Kasumi-1 (cell line): ENCODE results near the gene STT3B.
A peak's percentile ranks its signal among the peaks of the same experiment; 100 is the strongest.
"Not testable (repeated sequence)": the region's sequence is repeated elsewhere in the genome, so short reads cannot be mapped to it uniquely, and the experiment has no call there.

Experiments used
- DNase-seq, 2 experiments: peaks; one replicate each; lab custom pipeline; 2025; lab: John Stamatoyannopoulos, UW

Gene STT3B

DNA sequence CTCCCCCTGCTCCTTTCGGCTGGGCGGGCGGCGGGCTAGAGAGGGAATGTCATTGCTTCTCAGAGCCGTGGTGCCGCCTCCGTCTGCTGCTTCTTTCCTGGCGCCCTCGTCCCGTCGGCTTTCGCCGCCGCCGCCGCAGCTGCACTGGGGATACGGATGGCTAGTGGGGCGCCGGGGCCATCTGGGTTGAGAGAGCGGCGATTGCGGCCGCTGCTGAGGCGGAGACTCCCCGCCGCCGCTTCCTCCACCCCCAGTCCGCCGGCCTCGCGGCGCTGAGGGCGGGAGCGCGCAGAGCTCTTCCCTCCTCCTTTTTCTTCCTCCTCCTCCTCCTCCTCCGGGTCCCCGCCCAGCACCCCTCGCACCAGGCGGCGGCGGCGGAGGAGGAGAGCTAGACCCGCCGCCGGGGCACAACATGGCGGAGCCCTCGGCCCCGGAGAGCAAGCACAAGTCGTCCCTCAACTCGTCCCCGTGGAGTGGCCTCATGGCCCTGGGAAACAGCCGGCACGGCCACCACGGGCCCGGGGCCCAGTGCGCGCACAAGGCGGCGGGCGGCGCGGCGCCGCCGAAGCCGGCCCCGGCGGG, at the start of gene STT3B:
Gene STT3B, plus strand, starts transcription at position 339 of the 582 bp plus-strand sequence. Its CDS starts 74 bp downstream, at position 413.
- DNase-seq = peak; percentile 81 to 92

DNA sequence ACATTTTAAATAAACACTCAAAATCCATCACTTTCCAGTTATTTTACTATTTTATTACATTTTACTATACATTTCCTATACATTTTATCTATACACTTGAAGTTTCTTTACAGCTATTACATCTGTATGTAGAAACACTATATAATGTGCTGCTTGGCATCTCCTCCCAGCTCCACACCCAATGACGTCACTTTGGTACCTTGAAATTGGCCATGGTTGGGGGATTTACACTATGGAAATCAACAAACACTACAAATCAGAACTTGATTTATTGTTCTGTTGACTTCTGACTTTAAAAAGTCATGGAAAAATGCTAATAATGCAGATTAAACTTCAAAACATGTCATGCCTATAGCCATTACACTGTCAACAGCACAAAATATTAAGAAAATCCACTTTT, 48.9 kb upstream of the STT3B start:
- no peak for DNase-seq

GRCh38 chr3:31485196-31485595, 47.5 kb upstream of the STT3B start:
- peak; percentile 23 to 51 for DNase-seq

DNA sequence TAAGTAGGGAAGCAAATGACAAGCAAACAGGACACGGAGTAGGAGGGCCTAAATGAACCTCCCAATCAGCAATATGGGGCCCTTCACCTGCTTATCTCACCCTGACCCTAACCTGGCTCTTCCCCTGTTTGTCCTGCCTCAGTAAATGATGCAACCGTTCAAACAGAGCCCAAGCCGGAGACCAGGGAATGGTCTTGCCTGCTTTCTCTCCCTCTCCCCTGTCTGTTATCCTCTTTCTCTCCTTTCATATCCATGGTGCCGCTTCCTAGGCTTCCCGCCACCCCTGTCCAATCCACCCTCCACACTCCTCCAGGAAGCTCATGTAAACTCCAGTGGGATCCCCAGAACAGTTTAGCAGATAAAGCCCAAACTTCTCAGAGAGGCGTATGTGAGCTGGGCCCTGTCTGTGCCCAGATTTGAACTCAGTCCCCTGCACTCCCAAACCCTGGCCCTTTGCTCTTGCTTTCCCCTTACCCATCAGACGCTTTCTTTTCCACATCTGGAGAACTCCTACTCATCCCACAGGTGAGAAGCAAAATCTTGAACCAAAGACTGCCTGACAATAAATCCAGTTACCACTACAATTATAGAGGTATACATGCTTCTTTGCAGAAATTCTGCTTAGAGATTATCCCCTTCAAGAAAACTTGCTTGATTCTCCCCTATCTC, 45.7 kb upstream of the STT3B start:
- DNase-seq = no peak

DNA sequence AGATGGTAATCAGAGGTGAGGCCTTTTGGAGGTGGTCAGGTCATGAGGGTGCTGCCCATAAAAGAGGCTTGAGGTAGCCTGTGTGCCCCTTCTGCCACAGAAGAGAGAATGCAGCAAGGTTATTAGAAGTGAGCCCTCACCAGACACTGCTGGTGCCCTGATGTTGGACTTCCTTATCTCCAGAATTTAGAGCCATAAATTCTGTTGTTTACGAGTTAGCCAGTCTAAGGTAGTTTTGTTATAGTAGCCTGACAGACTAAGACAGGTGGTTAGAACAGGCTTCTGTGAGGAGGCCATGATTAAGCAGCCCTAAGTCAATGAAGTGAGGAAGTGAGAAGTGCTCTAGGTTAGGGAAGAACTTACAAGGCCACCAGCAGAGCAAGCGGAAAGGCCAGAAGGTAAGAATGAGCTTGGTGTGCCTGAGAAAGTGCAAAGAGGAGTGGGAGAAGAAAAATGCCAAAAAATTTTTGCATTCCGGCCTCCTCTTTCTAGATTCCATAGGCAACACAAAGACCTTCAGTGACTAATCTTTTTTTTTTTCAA, 44.2 kb upstream of the STT3B start:
- DNase-seq = no peak

DNA sequence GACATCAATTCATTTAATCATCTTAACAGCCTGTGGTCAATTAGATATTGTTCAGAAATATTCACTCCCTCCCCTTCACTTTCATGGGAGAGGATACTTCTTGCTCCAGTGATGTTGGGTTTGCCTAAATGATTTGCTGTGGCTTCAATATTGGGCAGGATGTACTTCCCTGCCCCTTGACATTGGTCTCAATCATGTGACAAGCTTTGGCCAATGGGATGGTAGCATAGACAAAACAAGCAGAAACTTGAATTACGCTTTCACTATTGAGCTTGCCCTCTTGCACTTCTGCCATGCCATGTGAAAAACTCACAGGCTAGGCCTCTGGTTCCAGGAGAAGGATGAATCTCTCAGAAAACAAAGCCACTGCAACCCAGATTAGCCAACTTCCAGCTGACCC, 42.2 kb upstream of the STT3B start:
- DNase-seq = no peak

GRCh38 chr3:31491660-31492059, 41.1 kb upstream of the STT3B start:
- no peak for DNase-seq

GRCh38 chr3:31493149-31493548, 39.6 kb upstream of the STT3B start:
- no peak for DNase-seq

DNA sequence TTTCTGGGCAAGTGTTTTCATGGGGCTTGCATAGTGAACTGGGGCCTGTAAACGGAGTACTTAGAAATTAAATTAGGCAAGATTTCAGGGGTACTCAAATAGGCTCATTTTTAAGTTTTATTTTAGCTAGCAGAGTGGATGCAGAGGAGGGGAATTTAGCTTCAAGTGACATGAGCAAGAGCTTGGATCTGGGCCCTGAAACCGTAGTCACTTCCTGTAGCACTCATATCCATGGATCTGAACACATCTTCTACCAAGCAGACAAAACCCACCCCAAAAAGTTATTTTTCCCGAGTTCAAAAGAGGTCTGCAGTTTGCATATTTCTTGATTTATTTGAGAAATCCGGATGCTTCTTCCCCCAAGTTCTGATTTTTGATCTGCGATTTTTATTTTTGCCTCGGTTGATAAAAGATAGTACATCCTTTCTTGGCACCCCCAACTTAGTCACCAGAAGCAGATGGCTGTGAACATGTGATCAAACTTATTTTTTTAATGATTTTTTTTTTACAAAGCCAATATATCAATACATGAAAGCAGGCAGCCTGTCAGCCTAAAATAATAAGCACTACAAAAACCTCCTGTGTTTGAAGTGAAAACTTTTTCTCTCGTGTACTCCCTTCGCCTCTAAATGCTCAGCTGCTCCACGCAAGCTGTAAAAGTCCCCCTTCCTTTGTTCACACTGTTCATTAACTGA, 36.6 kb upstream of the STT3B start:
- DNase-seq = no peak

GRCh38 chr3:31498791-31499190, 33.9 kb upstream of the STT3B start:
- DNase-seq = no peak

DNA sequence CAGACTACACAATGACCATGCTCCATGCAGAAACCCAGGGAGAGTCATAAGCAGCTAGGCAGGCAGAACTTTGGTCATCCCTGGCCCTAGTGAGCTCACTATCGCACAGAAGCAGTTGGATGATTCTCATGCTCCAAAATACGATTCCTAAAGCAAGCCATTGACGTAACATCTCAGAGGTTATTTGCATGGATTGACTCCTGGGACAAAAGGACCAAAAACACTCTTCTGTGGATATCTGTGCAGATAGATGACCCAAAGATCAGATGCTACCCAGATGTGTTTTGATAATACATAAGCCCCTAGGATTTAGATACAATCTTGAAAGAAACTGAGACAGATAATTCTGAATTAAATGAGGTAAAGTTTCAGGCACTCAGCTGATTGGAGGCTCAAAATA, 33.4 kb upstream of the STT3B start:
- DNase-seq = no peak

DNA sequence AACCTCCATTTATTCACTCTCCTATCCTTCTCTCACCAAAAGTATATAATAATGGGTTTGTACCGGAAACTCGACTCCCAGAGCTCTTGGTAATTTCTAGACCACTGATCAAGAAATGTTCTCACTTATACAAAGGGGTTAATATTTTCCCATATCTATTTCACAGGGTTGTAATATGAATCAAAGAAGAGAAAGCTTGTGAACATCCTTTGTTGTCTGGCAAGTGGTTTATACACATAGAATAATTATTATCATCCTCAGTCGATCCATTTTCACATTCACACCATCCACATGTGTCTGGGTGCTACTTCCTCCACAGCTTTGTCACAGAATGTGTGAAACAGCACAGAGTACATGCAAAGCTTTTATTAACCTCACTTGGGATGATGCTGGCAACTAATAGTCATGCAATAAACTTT, 29.9 kb upstream of the STT3B start:
- no peak for DNase-seq

DNA sequence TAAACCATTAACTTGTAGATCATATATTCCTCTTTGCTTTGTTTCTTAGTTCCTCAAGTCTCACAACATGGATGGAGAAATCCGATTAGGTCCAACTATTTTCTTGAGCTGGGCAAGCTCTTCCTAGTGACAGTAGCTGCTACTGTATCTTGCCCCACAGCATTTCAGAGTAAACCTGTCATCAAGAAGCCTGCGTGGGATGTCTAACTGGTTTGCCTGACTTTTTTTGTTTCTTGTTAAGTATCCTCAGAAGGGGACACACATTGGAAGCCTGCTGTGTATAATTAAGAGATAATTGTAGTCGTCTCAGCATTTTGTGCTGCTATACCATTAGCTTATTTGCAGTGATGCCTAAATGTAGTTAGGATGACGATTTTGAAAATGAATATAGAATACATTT, 29.3 kb upstream of the STT3B start:
- DNase-seq = no peak

DNA sequence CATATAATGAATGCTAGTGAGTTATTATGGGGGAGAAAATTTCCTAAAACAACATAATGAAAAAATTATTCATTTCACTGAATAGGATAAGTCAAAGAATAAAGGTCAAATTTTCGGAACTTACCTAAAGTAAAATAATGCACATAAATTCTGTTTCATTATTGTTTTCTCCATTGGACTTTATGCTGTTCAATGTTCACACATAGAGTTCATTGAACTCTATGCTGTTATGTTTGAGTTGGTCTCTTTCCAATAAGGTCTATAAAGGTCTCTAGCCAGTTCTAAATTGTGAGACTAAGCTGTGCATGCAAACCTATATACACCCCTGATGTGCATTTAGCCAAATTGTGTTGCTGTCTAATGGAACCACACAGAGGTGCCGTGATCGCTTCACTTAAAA, 28.5 kb upstream of the STT3B start:
- DNase-seq = no peak

- DNase-seq = peak; percentile 13 to 33
These were observed 27.2 kb upstream of the STT3B start for GRCh38 chr3:31505371-31506048.

DNA sequence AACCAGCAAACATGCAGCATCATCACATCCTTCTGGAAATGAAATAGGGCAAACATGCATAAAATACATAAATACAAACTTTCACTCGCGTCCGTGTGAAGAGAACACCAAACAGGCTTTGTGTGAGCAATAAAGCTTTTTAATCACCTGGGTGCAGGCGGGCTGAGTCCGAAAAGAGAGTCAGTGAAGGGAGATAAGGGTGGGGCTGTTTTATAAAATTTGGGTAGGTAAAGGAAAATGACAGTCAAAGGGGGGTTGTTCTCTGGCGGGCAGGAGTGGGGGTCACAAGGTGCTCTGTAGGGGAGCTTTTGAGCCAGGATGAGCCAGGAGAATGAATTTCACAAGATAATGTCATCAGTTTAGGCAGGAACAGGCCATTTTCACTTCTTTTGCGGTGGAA, 26.2 kb upstream of the STT3B start:
- not testable (repeated sequence) for DNase-seq

DNA sequence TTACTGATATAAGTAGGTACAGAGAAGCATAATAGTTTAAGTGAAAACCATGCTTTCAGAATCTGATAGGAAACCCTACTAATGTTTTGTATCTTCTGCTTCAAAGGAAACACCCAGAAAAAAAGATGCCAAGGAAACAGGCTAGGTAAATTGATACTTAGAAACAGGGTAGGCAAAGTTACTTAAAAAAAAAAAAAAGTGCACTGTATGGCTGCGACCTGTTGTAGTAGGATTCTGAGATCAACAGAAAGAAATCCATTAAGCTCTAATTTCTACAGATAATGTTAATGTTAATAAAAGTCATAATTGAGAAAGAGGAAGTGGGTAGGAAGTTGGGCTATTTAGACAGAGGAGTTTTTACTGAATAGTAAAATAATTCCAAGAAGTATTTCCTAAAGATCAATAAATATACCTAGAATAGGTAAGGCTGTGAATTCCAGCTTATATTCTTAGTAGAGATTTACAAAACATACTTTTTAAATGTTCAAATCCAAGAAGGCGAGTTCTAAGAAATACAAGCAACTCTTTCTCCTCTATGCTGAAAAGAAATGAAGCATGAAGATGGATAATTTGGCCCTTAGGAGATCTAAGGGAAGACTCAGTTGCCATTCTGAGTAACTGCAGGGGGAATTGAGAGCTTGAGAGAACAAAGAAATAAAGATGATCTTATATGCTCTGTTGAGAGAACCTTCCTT, 24.1 kb upstream of the STT3B start:
- DNase-seq = peak in 1 of 2 experiments; percentile 16

DNA sequence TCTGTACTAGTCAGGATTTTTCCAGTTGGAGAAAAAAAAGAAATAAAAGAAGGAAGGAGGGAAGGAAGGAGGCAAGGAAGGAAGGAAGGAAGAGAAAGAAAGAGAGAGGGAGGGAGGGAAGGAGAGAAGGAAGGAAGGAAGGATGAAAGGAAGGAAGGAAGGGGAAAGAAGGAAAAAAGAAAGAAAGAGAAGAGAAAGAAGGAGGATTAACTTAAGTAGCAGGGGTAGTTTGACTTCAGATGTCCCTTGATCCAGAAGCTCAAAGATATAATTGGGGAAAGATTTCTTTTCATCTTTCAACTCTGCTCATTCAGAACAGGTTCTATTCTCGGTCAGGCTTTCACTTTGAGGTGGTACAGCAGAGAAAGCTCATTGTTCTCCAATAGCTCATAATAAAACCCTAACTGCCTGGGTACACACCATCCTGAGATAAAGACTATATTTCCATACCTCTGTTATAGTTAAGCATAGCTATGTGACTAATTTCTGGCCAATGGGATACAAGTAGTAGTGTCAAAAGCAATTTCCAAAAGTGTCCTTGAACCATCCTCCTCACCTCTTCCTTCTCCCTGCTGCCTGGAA, 23.5 kb upstream of the STT3B start:
- no peak for DNase-seq

DNA sequence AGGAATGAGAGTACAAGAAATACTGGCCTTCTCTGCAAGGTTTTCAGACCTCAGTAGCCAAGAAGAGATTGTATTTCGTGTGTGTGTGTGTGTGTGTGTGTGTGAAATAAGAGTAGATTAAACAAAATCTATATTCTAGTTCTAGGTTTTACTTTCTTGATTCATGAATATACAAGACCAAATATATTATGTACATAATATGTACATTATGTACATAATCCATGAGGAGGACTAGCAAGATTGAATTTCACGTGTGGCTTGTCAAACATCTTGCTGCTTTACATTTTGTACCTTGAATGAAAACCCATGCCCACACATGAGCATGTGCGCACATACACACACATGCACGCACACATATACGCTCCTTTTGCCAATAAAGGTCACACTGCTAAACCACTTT, 18.2 kb upstream of the STT3B start:
- DNase-seq = no peak

- no peak for DNase-seq
These were observed 17.0 kb upstream of the STT3B start for GRCh38 chr3:31515486-31516284.

DNA sequence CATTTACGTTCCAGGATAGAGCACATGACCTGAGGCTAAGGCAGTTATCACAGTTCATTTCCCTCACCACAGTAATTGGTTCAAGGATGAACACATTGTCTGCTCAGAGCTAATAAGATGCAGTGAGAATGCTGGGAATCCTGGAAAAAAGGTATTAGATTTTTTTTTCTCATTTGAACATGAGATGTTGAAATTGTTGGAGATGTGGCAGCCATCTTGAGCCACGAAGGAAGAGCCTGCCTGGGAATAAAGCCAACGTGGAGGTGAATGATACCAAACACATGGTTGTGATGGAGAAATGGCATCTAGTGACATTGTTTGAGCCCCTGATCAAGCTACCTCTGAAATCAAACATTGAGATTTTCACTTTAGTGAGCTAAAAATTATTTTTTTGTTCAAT, 16.0 kb upstream of the STT3B start:
- no peak for DNase-seq
